T1000 (cell line): ENCODE measurements around the gene NPTX1.
A peak's percentile ranks its signal among the peaks of the same experiment; 100 is the strongest.

Experiments used
- DNase-seq: peaks from one replicate; lab custom pipeline; 2025; ENCODE audit warnings: mixed read lengths; lab: John Stamatoyannopoulos, UW

The NPTX1 gene

GRCh38 chr17:80503921-80504320, 27.5 kb upstream of the NPTX1 start:
- DNase-seq: no peak

GRCh38 chr17:80503031-80503430, 26.6 kb upstream of the NPTX1 start:
- DNase-seq: no peak

- DNase-seq: no peak
These were observed 26.1 kb upstream of the NPTX1 start for GRCh38 chr17:80502578-80502877.

- DNase-seq: peak; percentile 87
These were observed 25.6 kb upstream of the NPTX1 start for GRCh38 chr17:80501741-80502577.

- DNase-seq: no peak
These were observed 23.7 kb upstream of the NPTX1 start for GRCh38 chr17:80499961-80500665.

- DNase-seq: no peak
These were observed 23.2 kb upstream of the NPTX1 start for GRCh38 chr17:80499560-80499959.

- DNase-seq: no peak
These were observed 22.6 kb upstream of the NPTX1 start for GRCh38 chr17:80498920-80499410.

GRCh38 chr17:80498242-80498919, 22.0 kb upstream of the NPTX1 start:
- peak; percentile 12 for DNase-seq

GRCh38 chr17:80497726-80498241, 21.4 kb upstream of the NPTX1 start:
- DNase-seq: no peak

GRCh38 chr17:80494547-80494946, 18.1 kb upstream of the NPTX1 start:
- DNase-seq: no peak

GRCh38 chr17:80492343-80493136, 16.1 kb upstream of the NPTX1 start:
- DNase-seq: no peak

- no peak for DNase-seq
These were observed 15.3 kb upstream of the NPTX1 start for GRCh38 chr17:80491478-80492342.

GRCh38 chr17:80487511-80487910, 11.1 kb upstream of the NPTX1 start:
- no peak for DNase-seq

- no peak for DNase-seq
These were observed 10.3 kb upstream of the NPTX1 start for GRCh38 chr17:80486692-80487091.

GRCh38 chr17:80485846-80486245, 9.4 kb upstream of the NPTX1 start:
- no peak for DNase-seq

- no peak for DNase-seq
These were observed 6.3 kb upstream of the NPTX1 start for GRCh38 chr17:80482555-80483308.

- DNase-seq: no peak
These were observed 5.6 kb upstream of the NPTX1 start for GRCh38 chr17:80482058-80482318.

- DNase-seq: no peak
These were observed 5.1 kb upstream of the NPTX1 start for GRCh38 chr17:80481284-80482057.

- DNase-seq: no peak
These were observed 3.8 kb upstream of the NPTX1 start for GRCh38 chr17:80480248-80480647.

GRCh38 chr17:80479246-80479566, 2.8 kb upstream of the NPTX1 start:
- DNase-seq: no peak
